Measurements from ENCODE around the gene TNFSF4. TPM values are rescaled to one million over a fixed set of nuclear protein-coding genes. Genes with fewer than 3 reads are reported as not detected.

TNFSF4 gene
- total and polyA plus RNA-seq, 2 donors (not counting 1 experiment from before 2014, with no cell fraction given) = 3.3 to 20.9 TPM

DNA sequence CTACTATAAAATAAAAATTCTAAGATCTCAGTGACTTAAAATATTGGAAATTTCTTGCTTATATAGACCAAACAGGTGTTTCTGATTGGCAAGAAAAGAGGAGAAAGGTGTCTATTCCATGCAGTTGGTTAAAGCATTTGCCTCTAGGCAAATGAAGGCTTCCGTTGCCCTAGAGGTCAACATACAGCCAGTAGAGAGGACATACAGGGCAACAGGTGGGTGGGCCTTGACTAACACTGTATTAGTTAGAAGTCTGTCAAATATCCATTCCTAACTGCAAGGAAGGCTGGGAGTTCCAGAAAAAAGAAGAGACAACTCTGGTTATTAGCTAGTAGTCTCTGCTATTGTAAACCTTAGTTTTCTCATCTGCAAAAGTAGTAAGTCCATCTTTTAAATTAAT lies 43.0 kb downstream of the TNFSF4 start:
- Histone ChIP-seq H3K27me3 (ENCODE audit: control insufficient read depth, insufficient read depth, low read length) (no peaks in the 10 kb centered on the region), H3K79me2 (ENCODE audit: control insufficient read depth, insufficient read depth, low read length) (no peaks in the 10 kb centered on the region), H3K36me3 (ENCODE audit: control insufficient read depth, insufficient read depth, low read length) (no peaks in the 10 kb centered on the region), H3K4me1 (ENCODE audit: control insufficient read depth, extremely low read depth, insufficient read depth, low read length) (no peaks in the 10 kb centered on the region), H3K4me3 (replicated peaks in 1 of 4; ENCODE audit: control extremely low read depth in 1 of 4, insufficient read depth in 1 of 4, low read depth in 3 of 4, low read length in 4 of 4) (no peak overlapping the region), H3K9me3 (ENCODE audit: control insufficient read depth, insufficient read depth, low read depth, low read length) (no peaks in the 10 kb centered on the region), H3K4me2 (ENCODE audit: extremely low read depth, insufficient read depth, low read length) (no peak overlapping the region), H3K27ac (ENCODE audit: insufficient read depth, low read length) (no peak overlapping the region), H2AFZ (ENCODE audit: low read length) (no peak overlapping the region), H3K9ac (ENCODE audit: insufficient read depth, low read length) (no peak overlapping the region), H4K20me1 (ENCODE audit: control insufficient read depth, extremely low read depth, insufficient read depth, low read length) (no peaks in the 10 kb centered on the region)
- DNase-seq (ENCODE audit: low read depth in 2 of 2) = no peak
- TF ChIP-seq, protein P1, sequence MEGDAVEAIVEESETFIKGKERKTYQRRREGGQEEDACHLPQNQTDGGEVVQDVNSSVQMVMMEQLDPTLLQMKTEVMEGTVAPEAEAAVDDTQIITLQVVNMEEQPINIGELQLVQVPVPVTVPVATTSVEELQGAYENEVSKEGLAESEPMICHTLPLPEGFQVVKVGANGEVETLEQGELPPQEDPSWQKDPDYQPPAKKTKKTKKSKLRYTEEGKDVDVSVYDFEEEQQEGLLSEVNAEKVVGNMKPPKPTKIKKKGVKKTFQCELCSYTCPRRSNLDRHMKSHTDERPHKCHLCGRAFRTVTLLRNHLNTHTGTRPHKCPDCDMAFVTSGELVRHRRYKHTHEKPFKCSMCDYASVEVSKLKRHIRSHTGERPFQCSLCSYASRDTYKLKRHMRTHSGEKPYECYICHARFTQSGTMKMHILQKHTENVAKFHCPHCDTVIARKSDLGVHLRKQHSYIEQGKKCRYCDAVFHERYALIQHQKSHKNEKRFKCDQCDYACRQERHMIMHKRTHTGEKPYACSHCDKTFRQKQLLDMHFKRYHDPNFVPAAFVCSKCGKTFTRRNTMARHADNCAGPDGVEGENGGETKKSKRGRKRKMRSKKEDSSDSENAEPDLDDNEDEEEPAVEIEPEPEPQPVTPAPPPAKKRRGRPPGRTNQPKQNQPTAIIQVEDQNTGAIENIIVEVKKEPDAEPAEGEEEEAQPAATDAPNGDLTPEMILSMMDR (conservative IDR thresholded peaks at IDR 0.05 in 1 of 2, IDR thresholded peaks at IDR 0.05 in 1 of 2; ENCODE audit: low read depth in 1 of 2, low read length in 2 of 2) = no peak
- TF ChIP-seq EZH2 (IDR thresholded peaks at IDR 0.05; ENCODE audit: low read length, missing control alignments) = no peak

DNA sequence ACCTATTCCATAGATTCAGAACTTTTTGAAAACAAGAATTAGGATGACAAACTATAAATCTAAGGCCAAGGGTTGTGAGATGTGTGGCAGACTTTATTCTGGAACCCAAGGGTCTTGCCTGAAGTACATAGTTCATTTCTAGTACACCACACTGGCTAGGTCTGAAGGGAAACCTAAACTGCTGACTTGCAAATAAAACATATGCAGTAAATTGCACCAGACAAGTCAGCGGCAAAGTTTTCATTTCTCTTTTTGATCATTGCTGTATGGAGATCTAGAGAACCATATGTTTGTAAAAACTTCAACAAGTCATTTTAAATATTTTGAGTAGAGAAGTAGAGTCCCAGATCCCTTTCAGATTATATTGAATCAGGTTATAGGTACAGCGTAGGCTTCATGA lies 43.9 kb downstream of the TNFSF4 start:
- H3K27me3 ChIP-seq (ENCODE audit: control insufficient read depth, insufficient read depth, low read length) = no peaks in the 10 kb centered on the region
- no peaks in the 10 kb centered on the region for H3K79me2 ChIP-seq (ENCODE audit: control insufficient read depth, insufficient read depth, low read length)
- H3K27ac ChIP-seq (ENCODE audit: insufficient read depth, low read length) = no peak overlapping the region
- no peak for DNase-seq (ENCODE audit: low read depth in 2 of 2)
- H4K20me1 ChIP-seq (ENCODE audit: control insufficient read depth, extremely low read depth, insufficient read depth, low read length) = no peaks in the 10 kb centered on the region
- H3K9ac ChIP-seq (ENCODE audit: insufficient read depth, low read length) = no peak overlapping the region
- no peaks in the 10 kb centered on the region for H3K9me3 ChIP-seq (ENCODE audit: control insufficient read depth, insufficient read depth, low read depth, low read length)
- no peak overlapping the region for H3K4me3 ChIP-seq (replicated peaks in 1 of 4; ENCODE audit: control extremely low read depth in 1 of 4, insufficient read depth in 1 of 4, low read depth in 3 of 4, low read length in 4 of 4)
- no peaks in the 10 kb centered on the region for H3K36me3 ChIP-seq (ENCODE audit: control insufficient read depth, insufficient read depth, low read length)
- H3K4me1 ChIP-seq (ENCODE audit: control insufficient read depth, extremely low read depth, insufficient read depth, low read length) = no peaks in the 10 kb centered on the region
- no peak for TF ChIP-seq EZH2 (IDR thresholded peaks at IDR 0.05; ENCODE audit: low read length, missing control alignments)
- TF ChIP-seq, protein P1 (conservative IDR thresholded peaks at IDR 0.05 in 1 of 2, IDR thresholded peaks at IDR 0.05 in 1 of 2; ENCODE audit: low read depth in 1 of 2, low read length in 2 of 2) = no peak
- no peak overlapping the region for H3K4me2 ChIP-seq (ENCODE audit: extremely low read depth, insufficient read depth, low read length)
- H2AFZ ChIP-seq (ENCODE audit: low read length) = no peak overlapping the region

DNA sequence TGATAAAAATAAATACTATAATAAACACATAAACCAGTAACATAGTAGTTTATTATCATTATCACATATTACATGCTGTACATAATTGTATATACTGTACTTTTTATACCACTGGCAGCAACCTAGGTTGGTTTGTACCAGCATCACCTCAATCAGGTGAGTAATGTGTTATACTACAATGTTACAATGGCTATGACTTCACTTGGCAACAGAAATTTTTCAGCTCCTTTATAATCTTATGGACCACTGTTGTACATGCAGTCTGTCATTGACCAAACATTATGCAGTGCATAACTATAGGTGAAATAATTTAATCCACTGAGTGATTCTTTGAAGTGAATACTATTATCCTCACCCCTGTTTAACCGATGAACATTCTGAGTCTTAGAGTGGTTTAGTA lies 44.5 kb downstream of the TNFSF4 start:
- no peaks in the 10 kb centered on the region for H3K27me3 ChIP-seq (ENCODE audit: control insufficient read depth, insufficient read depth, low read length)
- no peak for TF ChIP-seq EZH2 (IDR thresholded peaks at IDR 0.05; ENCODE audit: low read length, missing control alignments)
- TF ChIP-seq, protein P1 (conservative IDR thresholded peaks at IDR 0.05 in 1 of 2, IDR thresholded peaks at IDR 0.05 in 1 of 2; ENCODE audit: low read depth in 1 of 2, low read length in 2 of 2) = no peak
- DNase-seq (ENCODE audit: low read depth in 2 of 2) = no peak
- H4K20me1 ChIP-seq (ENCODE audit: control insufficient read depth, extremely low read depth, insufficient read depth, low read length) = no peaks in the 10 kb centered on the region
- no peak overlapping the region for H3K4me2 ChIP-seq (ENCODE audit: extremely low read depth, insufficient read depth, low read length)
- no peaks in the 10 kb centered on the region for H3K79me2 ChIP-seq (ENCODE audit: control insufficient read depth, insufficient read depth, low read length)
- no peak overlapping the region for H3K9ac ChIP-seq (ENCODE audit: insufficient read depth, low read length)
- no peak overlapping the region for H3K27ac ChIP-seq (ENCODE audit: insufficient read depth, low read length)
- no peak overlapping the region for H2AFZ ChIP-seq (ENCODE audit: low read length)
- no peaks in the 10 kb centered on the region for H3K4me1 ChIP-seq (ENCODE audit: control insufficient read depth, extremely low read depth, insufficient read depth, low read length)
- H3K36me3 ChIP-seq (ENCODE audit: control insufficient read depth, insufficient read depth, low read length) = no peaks in the 10 kb centered on the region
- H3K4me3 ChIP-seq (replicated peaks in 1 of 4; ENCODE audit: control extremely low read depth in 1 of 4, insufficient read depth in 1 of 4, low read depth in 3 of 4, low read length in 4 of 4) = no peak overlapping the region
- H3K9me3 ChIP-seq (ENCODE audit: control insufficient read depth, insufficient read depth, low read depth, low read length) = no peaks in the 10 kb centered on the region

Data from fibroblast of lung (primary cell).